Measurements from ENCODE around the gene COL6A2. TPM values are rescaled to one million over a fixed set of nuclear protein-coding genes. Genes with fewer than 3 reads are reported as not detected.

COL6A2 gene
- polyA plus RNA-seq, 2 of the 4 experiments (the other 2 are of a cell fraction): 2.3 to 13.1 TPM

DNA sequence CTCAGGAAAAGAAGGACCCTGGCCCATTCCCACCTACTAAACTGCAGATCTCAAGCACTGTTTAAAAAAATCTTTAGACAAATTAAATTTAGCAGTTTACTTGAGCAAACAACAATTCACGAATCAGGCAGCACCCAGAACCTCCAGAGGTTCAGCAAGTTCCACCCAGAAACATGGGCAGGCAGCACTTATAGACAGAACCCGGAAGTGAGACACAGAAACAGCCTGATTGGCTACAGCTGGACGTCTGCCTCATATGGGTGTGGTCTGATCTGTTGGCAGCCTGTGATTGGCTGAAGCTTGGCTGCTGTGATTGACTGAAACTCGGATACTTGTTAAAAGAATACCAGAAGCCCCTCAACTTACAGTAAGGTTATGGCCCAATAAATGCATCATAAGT is 34.7 kb upstream of the COL6A2 start:
- no peak for TF ChIP-seq ZFP36 (IDR thresholded peaks at IDR 0.05; ENCODE audit: borderline replicate concordance, partially characterized antibody)
- TF ChIP-seq, protein P1, sequence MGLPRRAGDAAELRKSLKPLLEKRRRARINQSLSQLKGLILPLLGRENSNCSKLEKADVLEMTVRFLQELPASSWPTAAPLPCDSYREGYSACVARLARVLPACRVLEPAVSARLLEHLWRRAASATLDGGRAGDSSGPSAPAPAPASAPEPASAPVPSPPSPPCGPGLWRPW (IDR thresholded peaks at IDR 0.05): no peak
- TF ChIP-seq MAFK (IDR thresholded peaks at IDR 0.05; ENCODE audit: partially characterized antibody): no peak
- no peak for TF ChIP-seq CBX8 (IDR thresholded peaks at IDR 0.05)
- TF ChIP-seq HOXA7 (CRISPR knock-in tag; IDR thresholded peaks at IDR 0.05): no peak
- no peak for FAIRE-seq
- WGBS (ENCODE audit: missing lambda C conversion rate): 22% methylated on average over 4 of the region's 4 CpGs
- peaks cover 16% of the 10 kb centered on the region for H3K9me3 ChIP-seq
- H3K4me3 ChIP-seq: no peak overlapping the region
- H3K4me1 ChIP-seq: no peaks in the 10 kb centered on the region
- H3K4me2 ChIP-seq: no peak overlapping the region
- no peak for ATAC-seq
- H3K27ac ChIP-seq: no peak overlapping the region
- ChIA-PET POLR2A (no interaction called here), CTCF (no interaction called here)
- DNase-seq (ENCODE audit: low read depth in 1 of 2, low spot score in 1 of 2): peak in 1 of 2 experiments; percentile 23

DNA sequence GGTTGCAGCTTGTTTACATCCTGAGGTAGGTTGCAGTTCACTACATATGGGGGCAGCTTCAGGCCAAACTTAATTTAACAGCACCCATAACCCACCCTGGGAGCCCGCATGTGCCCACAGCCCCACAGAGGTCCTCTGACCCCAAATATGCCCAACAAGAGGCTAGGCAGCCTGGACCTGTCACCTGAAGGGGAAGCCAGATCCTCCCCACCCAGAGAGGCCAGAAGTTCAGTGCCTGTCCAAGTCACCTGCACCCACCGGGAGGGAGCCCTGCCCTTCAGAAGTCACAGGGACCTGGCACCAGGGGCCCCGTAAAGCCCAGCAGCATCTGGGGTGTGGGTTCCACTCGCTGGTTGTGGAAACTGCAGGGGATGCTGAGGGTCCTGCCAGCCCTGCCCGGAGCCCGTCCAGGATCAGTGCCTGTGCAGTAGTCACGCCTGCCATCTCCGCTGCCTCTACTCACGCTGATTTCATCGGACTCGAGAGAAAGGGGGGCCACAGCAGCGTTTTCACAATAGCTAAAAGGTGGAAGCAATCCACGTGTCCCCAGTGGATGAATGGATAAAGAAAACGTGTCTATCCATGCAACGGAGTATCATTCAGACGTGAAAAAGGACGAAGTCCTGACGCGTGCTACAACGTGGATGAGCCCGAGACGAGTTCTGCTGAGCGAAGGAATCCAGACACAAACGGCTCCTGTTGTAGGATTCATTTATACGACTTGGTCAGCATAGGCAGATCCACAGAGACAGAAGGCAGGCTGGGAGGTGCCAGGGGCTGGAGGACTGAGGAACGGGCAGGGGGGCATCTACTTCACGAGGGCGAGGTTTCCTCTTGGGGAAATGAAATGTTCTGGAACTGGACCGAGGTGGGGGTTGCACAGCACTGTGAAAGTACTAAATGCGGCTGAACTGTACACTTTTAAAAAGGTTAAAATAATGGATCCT is 33.9 kb upstream of the COL6A2 start:
- POLR2A ChIA-PET: no interaction called here
- no peak overlapping the region for H3K4me3 ChIP-seq
- H3K27ac ChIP-seq: no peak overlapping the region
- H3K4me2 ChIP-seq: no peak overlapping the region
- peaks cover 16% of the 10 kb centered on the region for H3K9me3 ChIP-seq
- CTCF ChIA-PET: no interaction called here
- WGBS (ENCODE audit: missing lambda C conversion rate): 77% methylated on average over 29 of the region's 30 CpGs
- no peaks in the 10 kb centered on the region for H3K4me1 ChIP-seq
- no peak for DNase-seq (ENCODE audit: low read depth in 1 of 2, low spot score in 1 of 2)
- no peak for FAIRE-seq
- TF ChIP-seq GATA3 (IDR thresholded peaks at IDR 0.05; ENCODE audit: borderline replicate concordance) (no peak), RFX5 (IDR thresholded peaks at IDR 0.05) (no peak), ZNF302 (CRISPR knock-in tag; IDR thresholded peaks at IDR 0.05) (no peak), PHF8 (IDR thresholded peaks at IDR 0.05; ENCODE audit: borderline replicate concordance, low read depth) (no peak), HOXB5 (CRISPR knock-in tag; IDR thresholded peaks at IDR 0.05) (no peak), SMC3 (IDR thresholded peaks at IDR 0.05) (no peak), POLR2AphosphoS2 (conservative IDR thresholded peaks at IDR 0.05; ENCODE audit: low read length) (no peak), NFE2L2 (conservative IDR thresholded peaks at IDR 0.05; ENCODE audit: low read length) (no peak), ZSCAN20 (CRISPR knock-in tag; IDR thresholded peaks at IDR 0.05) (no peak), BHLHE40 (IDR thresholded peaks at IDR 0.05; ENCODE audit: low read depth, low read length) (no peak), MAZ (IDR thresholded peaks at IDR 0.05; ENCODE audit: borderline replicate concordance, low read depth, low read length) (no peak), HDAC2 (IDR thresholded peaks at IDR 0.05) (no peak), CBX8 (IDR thresholded peaks at IDR 0.05) (no peak), CHD4 (IDR thresholded peaks at IDR 0.05; ENCODE audit: borderline replicate concordance) (no peak), JUNB (IDR thresholded peaks at IDR 0.05) (no peak), ZFP36 (IDR thresholded peaks at IDR 0.05; ENCODE audit: borderline replicate concordance, partially characterized antibody) (no peak), NR3C1 (IDR thresholded peaks at IDR 0.05) (no peak), MYC (IDR thresholded peaks at IDR 0.05; ENCODE audit: borderline replicate concordance, low read length) (no peak), HOXB13 (CRISPR knock-in tag; IDR thresholded peaks at IDR 0.05; ENCODE audit: low read depth) (no peak)
- no peak for ATAC-seq

DNA sequence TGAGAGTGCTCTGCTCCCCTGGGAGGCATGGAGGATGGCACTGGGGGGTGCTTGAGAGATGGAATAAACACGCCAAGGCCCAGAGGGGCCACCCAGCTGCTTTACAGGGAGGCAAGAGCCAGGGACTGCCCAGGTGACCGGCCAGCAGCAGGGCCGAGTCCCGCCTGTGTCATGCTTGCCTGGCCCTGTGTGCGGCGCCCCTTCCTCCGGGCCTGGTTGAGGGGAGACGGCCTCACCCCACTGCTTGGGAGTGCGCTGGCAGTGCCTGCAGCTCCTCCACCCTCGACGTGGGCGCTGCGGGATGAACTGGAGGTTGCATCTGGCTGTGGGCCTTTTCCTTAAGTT is 33.1 kb upstream of the COL6A2 start:
- DNase-seq (ENCODE audit: low read depth in 1 of 2, low spot score in 1 of 2): no peak
- Histone ChIP-seq H3K9me3 (peaks cover 16% of the 10 kb centered on the region), H3K27ac (no peak overlapping the region), H3K4me3 (no peak overlapping the region), H3K4me1 (no peaks in the 10 kb centered on the region), H3K4me2 (no peak overlapping the region)
- no peak for ATAC-seq
- TF ChIP-seq EHF (CRISPR knock-in tag; IDR thresholded peaks at IDR 0.05) (no peak), NFE2L2 (conservative IDR thresholded peaks at IDR 0.05; ENCODE audit: low read length) (no peak), RCOR1 (IDR thresholded peaks at IDR 0.05; ENCODE audit: low read depth, low read length) (no peak), GATA3 (IDR thresholded peaks at IDR 0.05; ENCODE audit: borderline replicate concordance) (no peak), EP300 (IDR thresholded peaks at IDR 0.05) (no peak)
- TF ChIP-seq, protein P1 (IDR thresholded peaks at IDR 0.05): no peak
- TF ChIP-seq, protein P2, sequence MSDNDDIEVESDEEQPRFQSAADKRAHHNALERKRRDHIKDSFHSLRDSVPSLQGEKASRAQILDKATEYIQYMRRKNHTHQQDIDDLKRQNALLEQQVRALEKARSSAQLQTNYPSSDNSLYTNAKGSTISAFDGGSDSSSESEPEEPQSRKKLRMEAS (IDR thresholded peaks at IDR 0.05): no peak
- TF ChIP-seq, protein P3, sequence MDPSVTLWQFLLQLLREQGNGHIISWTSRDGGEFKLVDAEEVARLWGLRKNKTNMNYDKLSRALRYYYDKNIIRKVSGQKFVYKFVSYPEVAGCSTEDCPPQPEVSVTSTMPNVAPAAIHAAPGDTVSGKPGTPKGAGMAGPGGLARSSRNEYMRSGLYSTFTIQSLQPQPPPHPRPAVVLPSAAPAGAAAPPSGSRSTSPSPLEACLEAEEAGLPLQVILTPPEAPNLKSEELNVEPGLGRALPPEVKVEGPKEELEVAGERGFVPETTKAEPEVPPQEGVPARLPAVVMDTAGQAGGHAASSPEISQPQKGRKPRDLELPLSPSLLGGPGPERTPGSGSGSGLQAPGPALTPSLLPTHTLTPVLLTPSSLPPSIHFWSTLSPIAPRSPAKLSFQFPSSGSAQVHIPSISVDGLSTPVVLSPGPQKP (IDR thresholded peaks at IDR 0.05; ENCODE audit: low read depth, low read length): no peak
- POLR2A ChIA-PET: no interaction called here
- WGBS (ENCODE audit: missing lambda C conversion rate): 68% methylated on average over 7 of the region's 13 CpGs
- FAIRE-seq: no peak
- CTCF ChIA-PET: no interaction called here

Data from A549 (cell line).